AG09319 (cell line): Measurements from ENCODE around the gene OR14A2.
A peak's percentile ranks its signal among the peaks of the same experiment; 100 is the strongest.

ENCODE experiments used
- DNase-seq: peaks from one replicate; pipeline ENCODE4 v3.0.0-alpha.2; 2010; ENCODE audit warnings: low read depth; ENCODE audit errors: extremely low read depth
- TF ChIP-seq, protein P1 (sequence below): IDR thresholded peaks from 2 replicates; pipeline ENCODE4 v1.5.1; 2011; ENCODE audit warnings: low read depth, mild to moderate bottlenecking, inconsistent platforms, low read length, moderate library complexity

OR14A2 gene

GRCh38 chr1:247681288-247681897 is 66.5 kb downstream of the OR14A2 start:
- no peak for DNase-seq
- TF ChIP-seq, protein P1, sequence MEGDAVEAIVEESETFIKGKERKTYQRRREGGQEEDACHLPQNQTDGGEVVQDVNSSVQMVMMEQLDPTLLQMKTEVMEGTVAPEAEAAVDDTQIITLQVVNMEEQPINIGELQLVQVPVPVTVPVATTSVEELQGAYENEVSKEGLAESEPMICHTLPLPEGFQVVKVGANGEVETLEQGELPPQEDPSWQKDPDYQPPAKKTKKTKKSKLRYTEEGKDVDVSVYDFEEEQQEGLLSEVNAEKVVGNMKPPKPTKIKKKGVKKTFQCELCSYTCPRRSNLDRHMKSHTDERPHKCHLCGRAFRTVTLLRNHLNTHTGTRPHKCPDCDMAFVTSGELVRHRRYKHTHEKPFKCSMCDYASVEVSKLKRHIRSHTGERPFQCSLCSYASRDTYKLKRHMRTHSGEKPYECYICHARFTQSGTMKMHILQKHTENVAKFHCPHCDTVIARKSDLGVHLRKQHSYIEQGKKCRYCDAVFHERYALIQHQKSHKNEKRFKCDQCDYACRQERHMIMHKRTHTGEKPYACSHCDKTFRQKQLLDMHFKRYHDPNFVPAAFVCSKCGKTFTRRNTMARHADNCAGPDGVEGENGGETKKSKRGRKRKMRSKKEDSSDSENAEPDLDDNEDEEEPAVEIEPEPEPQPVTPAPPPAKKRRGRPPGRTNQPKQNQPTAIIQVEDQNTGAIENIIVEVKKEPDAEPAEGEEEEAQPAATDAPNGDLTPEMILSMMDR, result peak; percentile 18

- no peak for DNase-seq
- TF ChIP-seq, protein P1, result no peak
These were observed 67.8 kb downstream of the OR14A2 start for GRCh38 chr1:247680171-247680570.

GRCh38 chr1:247679639-247680038 is 68.3 kb downstream of the OR14A2 start, which contains the start of gene OR13G1:
Gene OR13G1 (minus strand): TSS chr1:247679739. CDS start chr1:247673041, 6,698 bp downstream.
- TF ChIP-seq, protein P1, result no peak
- no peak for DNase-seq
